ENCODE data around the gene PCDHGA1. TPM values are rescaled to one million over a fixed set of nuclear protein-coding genes. Genes with fewer than 3 reads are reported as not detected.
A peak's percentile ranks its signal among the peaks of the same experiment; 100 is the strongest.

Gene PCDHGA1
- polyA plus RNA-seq, 2 of the 4 experiments (the other 2 are of a cell fraction) = 0.32 to 0.71 TPM

- FAIRE-seq (no peak), ATAC-seq (no peak), DNase-seq (ENCODE audit: low read depth in 1 of 2, low spot score in 1 of 2) (peak in 1 of 2 experiments; percentile 14)
- peak in 1 of 2 experiments; percentile 32; a peak in 2 of 5 replicates for TF ChIP-seq RAD21 (conservative IDR thresholded peaks at IDR 0.05 in 1 of 2, IDR thresholded peaks at IDR 0.05 in 1 of 2)
- TF ChIP-seq POLR2AphosphoS2 (conservative IDR thresholded peaks at IDR 0.05; ENCODE audit: low read length) = no peak
- no peaks in the 10 kb centered on the region for H3K4me1 ChIP-seq
- ChIA-PET CTCF (interaction anchor here (1.1 to 1.8 kb wide), 7 partner anchors 9 to 143 kb away, joined by 3 to 7 read pairs (median 4); partner anchors contain the start of genes PCDHGA12, PCDHGA5 and PCDHGB6), POLR2A (no interaction called here)
- H3K4me2 ChIP-seq = no peak within 1 kb of the TSS
- H3K9me3 ChIP-seq = peaks cover 68% of the 10 kb centered on the region
- WGBS (ENCODE audit: missing lambda C conversion rate) = 76% methylated on average over 42 of the region's 42 CpGs
- H3K27ac ChIP-seq = no peak within 1 kb of the TSS
- H3K4me3 ChIP-seq = no peak within 1 kb of the TSS
Measured at GRCh38 chr5:141420855-141421488, 90.7 kb downstream of the PCDHGA1 start, which contains the start of gene PCDHGA11. TSS of gene PCDHGA11 (plus strand) at chr5:141421051. CDS start at chr5:141421228, 177 bp downstream.

DNA sequence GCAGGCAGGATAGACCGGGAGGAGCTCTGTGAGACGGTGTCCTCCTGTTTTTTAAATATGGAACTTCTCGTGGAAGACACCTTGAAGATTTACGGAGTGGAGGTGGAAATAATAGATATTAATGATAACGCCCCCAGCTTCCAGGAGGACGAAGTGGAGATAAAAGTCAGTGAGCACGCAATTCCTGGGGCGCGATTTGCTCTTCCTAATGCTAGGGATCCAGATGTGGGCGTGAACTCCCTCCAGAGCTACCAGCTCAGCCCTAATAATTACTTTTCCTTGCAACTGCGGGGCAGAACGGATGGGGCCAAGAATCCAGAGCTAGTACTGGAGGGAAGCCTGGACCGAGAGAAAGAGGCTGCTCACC, 91.2 kb downstream of the PCDHGA1 start:
- no peak for ATAC-seq
- Histone ChIP-seq H3K4me2 (no peak overlapping the region), H3K4me1 (no peaks in the 10 kb centered on the region), H3K9me3 (peaks cover 73% of the 10 kb centered on the region), H3K27ac (no peak overlapping the region), H3K4me3 (no peak overlapping the region)
- 47% methylated on average over 13 of the region's 13 CpGs for WGBS (ENCODE audit: missing lambda C conversion rate)
- DNase-seq (ENCODE audit: low read depth in 1 of 2, low spot score in 1 of 2) = no peak
- CTCF ChIA-PET = interaction anchor here (1.1 to 1.8 kb wide), 7 partner anchors 9 to 143 kb away, joined by 3 to 7 read pairs (median 4); partner anchors contain the start of genes PCDHGA12, PCDHGA5 and PCDHGB6
- no peak for FAIRE-seq
- TF ChIP-seq RCOR1 (IDR thresholded peaks at IDR 0.05; ENCODE audit: low read depth, low read length) (no peak), TP53 (CRISPR knock-in tag; IDR thresholded peaks at IDR 0.05) (no peak), RARB (CRISPR knock-in tag; IDR thresholded peaks at IDR 0.05) (no peak), HOXB13 (CRISPR knock-in tag; IDR thresholded peaks at IDR 0.05; ENCODE audit: low read depth) (no peak), KDM1A (IDR thresholded peaks at IDR 0.05; ENCODE audit: low read depth) (no peak), EHMT2 (IDR thresholded peaks at IDR 0.05; ENCODE audit: low read depth) (no peak), ZNF302 (CRISPR knock-in tag; IDR thresholded peaks at IDR 0.05) (no peak), TFCP2L1 (CRISPR knock-in tag; IDR thresholded peaks at IDR 0.05) (no peak), NR3C1 (IDR thresholded peaks at IDR 0.05) (no peak), RFX5 (IDR thresholded peaks at IDR 0.05) (no peak), BHLHE40 (IDR thresholded peaks at IDR 0.05; ENCODE audit: low read depth, low read length) (no peak), EHF (CRISPR knock-in tag; IDR thresholded peaks at IDR 0.05) (no peak), SREBF2 (IDR thresholded peaks at IDR 0.05) (no peak), USF2 (IDR thresholded peaks at IDR 0.05) (no peak), NPAS2 (CRISPR knock-in tag; IDR thresholded peaks at IDR 0.05; ENCODE audit: borderline replicate concordance) (no peak), ZSCAN20 (CRISPR knock-in tag; IDR thresholded peaks at IDR 0.05) (no peak), JUNB (IDR thresholded peaks at IDR 0.05) (no peak)
- TF ChIP-seq, protein P1, sequence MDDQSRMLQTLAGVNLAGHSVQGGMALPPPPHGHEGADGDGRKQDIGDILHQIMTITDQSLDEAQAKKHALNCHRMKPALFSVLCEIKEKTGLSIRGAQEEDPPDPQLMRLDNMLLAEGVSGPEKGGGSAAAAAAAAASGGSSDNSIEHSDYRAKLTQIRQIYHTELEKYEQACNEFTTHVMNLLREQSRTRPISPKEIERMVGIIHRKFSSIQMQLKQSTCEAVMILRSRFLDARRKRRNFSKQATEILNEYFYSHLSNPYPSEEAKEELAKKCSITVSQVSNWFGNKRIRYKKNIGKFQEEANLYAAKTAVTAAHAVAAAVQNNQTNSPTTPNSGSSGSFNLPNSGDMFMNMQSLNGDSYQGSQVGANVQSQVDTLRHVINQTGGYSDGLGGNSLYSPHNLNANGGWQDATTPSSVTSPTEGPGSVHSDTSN (IDR thresholded peaks at IDR 0.05) = no peak
- TF ChIP-seq, protein P2, sequence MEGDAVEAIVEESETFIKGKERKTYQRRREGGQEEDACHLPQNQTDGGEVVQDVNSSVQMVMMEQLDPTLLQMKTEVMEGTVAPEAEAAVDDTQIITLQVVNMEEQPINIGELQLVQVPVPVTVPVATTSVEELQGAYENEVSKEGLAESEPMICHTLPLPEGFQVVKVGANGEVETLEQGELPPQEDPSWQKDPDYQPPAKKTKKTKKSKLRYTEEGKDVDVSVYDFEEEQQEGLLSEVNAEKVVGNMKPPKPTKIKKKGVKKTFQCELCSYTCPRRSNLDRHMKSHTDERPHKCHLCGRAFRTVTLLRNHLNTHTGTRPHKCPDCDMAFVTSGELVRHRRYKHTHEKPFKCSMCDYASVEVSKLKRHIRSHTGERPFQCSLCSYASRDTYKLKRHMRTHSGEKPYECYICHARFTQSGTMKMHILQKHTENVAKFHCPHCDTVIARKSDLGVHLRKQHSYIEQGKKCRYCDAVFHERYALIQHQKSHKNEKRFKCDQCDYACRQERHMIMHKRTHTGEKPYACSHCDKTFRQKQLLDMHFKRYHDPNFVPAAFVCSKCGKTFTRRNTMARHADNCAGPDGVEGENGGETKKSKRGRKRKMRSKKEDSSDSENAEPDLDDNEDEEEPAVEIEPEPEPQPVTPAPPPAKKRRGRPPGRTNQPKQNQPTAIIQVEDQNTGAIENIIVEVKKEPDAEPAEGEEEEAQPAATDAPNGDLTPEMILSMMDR (IDR thresholded peaks at IDR 0.05) = no peak
- POLR2A ChIA-PET = no interaction called here
